HepG2 (cell line): Measurements from ENCODE around the gene ZNF75A. TPM values are rescaled to one million over a fixed set of nuclear protein-coding genes. Genes with fewer than 3 reads are reported as not detected.

Source experiments
- ARNTL ChIP-seq: sonication (generic); formaldehyde crosslinking; IDR thresholded peaks from 2 replicates; pipeline ENCODE4 v1.4.0; 2020; ENCODE audit warnings: mild to moderate bottlenecking, missing genetic modification reagents
- ATF3 ChIP-seq: sonication (generic); formaldehyde crosslinking; IDR thresholded peaks from 2 replicates; pipeline ENCODE4 v1.4.0; 2020; ENCODE audit warnings: missing genetic modification reagents
- CENPT ChIP-seq: sonication (generic); formaldehyde crosslinking; IDR thresholded peaks from 2 replicates; pipeline ENCODE4 v1.8.0; 2022; ENCODE audit warnings: low read depth, mild to moderate bottlenecking, moderate library complexity, missing genetic modification reagents
- ELF3 ChIP-seq: IDR thresholded peaks from 2 replicates; pipeline ENCODE4 v1.6.1; 2016; ENCODE audit warnings: missing genetic modification reagents, missing compliant biosample characterization
- NCOA2 ChIP-seq: sonication (generic); formaldehyde crosslinking; IDR thresholded peaks from 2 replicates; pipeline ENCODE4 v1.8.0; 2022; ENCODE audit warnings: inconsistent platforms
- POLR2A ChIP-seq, 2 experiments: IDR thresholded peaks; 2 replicates each; pipeline ENCODE4 v1.6.1; 2011; ENCODE audit warnings: low read depth in 2 of 2, low read length in 2 of 2, mild to moderate bottlenecking in 1 of 2, moderate library complexity in 1 of 2; ENCODE audit not compliant: insufficient read depth in 1 of 2
- POLR2AphosphoS5 ChIP-seq: IDR thresholded peaks from 2 replicates; pipeline ENCODE4 v1.6.1; 2012; ENCODE audit warnings: low read depth, low read length
- SP1 ChIP-seq, 2 experiments: fragments of 450-650 bp in 1 of 2; sonication (generic) in 1 of 2; formaldehyde crosslinking in 1 of 2; IDR thresholded peaks; 2 replicates each; pipeline versions ENCODE4 v1.4.0 to v1.6.1; 2016 to 2020; ENCODE audit warnings: missing genetic modification reagents in 1 of 2
- SP5 ChIP-seq: IDR thresholded peaks from 2 replicates; pipeline ENCODE4 v1.6.1; 2016; ENCODE audit warnings: low read depth, borderline replicate concordance
- TCF12 ChIP-seq, 2 experiments: fragments of 450-650 bp in 1 of 2; sonication (generic) in 1 of 2; formaldehyde crosslinking in 1 of 2; IDR thresholded peaks; 2 replicates each; pipeline versions ENCODE4 v1.6.1 to v1.8.0; 2017 to 2022; ENCODE audit warnings: antibody characterized with exemption in 1 of 2, mild to moderate bottlenecking in 1 of 2, missing genetic modification reagents in 1 of 2, moderate library complexity in 1 of 2
- TOE1 ChIP-seq: sonication (generic); formaldehyde crosslinking; IDR thresholded peaks from 2 replicates; pipeline ENCODE4 v1.4.0; 2020; ENCODE audit warnings: mild to moderate bottlenecking, missing genetic modification reagents
- YY1 ChIP-seq: IDR thresholded peaks from 2 replicates; pipeline ENCODE4 v1.6.1; 2011; ENCODE audit warnings: low read length, low read depth, moderate library complexity, mild to moderate bottlenecking; ENCODE audit not compliant: insufficient read depth, insufficient replicate concordance
- ZBTB2 ChIP-seq: sonication (generic); formaldehyde crosslinking; IDR thresholded peaks from 2 replicates; pipeline ENCODE4 v1.8.0; 2022; ENCODE audit warnings: low read depth, missing genetic modification reagents
- ZC3H4 ChIP-seq: sonication (generic); formaldehyde crosslinking; IDR thresholded peaks from 2 replicates; pipeline ENCODE4 v1.4.0; 2020; ENCODE audit warnings: missing genetic modification reagents, borderline replicate concordance
- ZNF44 ChIP-seq: sonication (generic); formaldehyde crosslinking; IDR thresholded peaks from 2 replicates; pipeline ENCODE4 v1.5.1; 2020; ENCODE audit warnings: mild to moderate bottlenecking, missing genetic modification reagents
- ZNF780A ChIP-seq: sonication (generic); formaldehyde crosslinking; IDR thresholded peaks from 2 replicates; pipeline ENCODE4 v1.8.0; 2022; ENCODE audit warnings: mild to moderate bottlenecking, missing genetic modification reagents, moderate library complexity
- ZNF878 ChIP-seq: sonication (generic); formaldehyde crosslinking; IDR thresholded peaks from 2 replicates; pipeline ENCODE4 v1.8.1; 2023; ENCODE audit warnings: mild to moderate bottlenecking, missing genetic modification reagents, moderate library complexity
- polyA plus RNA-seq, 8 experiments: library from polyadenylated mRNA; depleted of rRNA in 3 of 8; stranded (reverse) in 7 of 8; unstranded in 1 of 8; fragments of >200 nt; fragmentation: Illumina TruSeq in 4 of 8; extraction: Trizol in 4 of 8; gene quantifications; 2 replicates each; pipeline versions ENCODE4 v1.2.1 to v1.2.3, GENCODE V29; 2011 to 2016; ENCODE audit warnings: low read depth in 4 of 8, missing spikeins in 1 of 8, mixed read lengths in 1 of 8; ENCODE audit not compliant: insufficient read depth in 1 of 8
- total RNA-seq, 5 experiments: library from RNA; depleted of rRNA; stranded (reverse); fragments of >200 nt; fragmentation: Illumina TruSeq; extraction: Trizol; gene quantifications; 2 replicates each; pipeline ENCODE4 v1.2.3, GENCODE V29; 2016; ENCODE audit warnings: low read depth in 1 of 5
- TF ChIP-seq, protein P1 (sequence below): sonication (generic); formaldehyde crosslinking; IDR thresholded peaks from 2 replicates; pipeline ENCODE4 v1.5.0; 2020; ENCODE audit warnings: missing genetic modification reagents, mild to moderate bottlenecking, borderline replicate concordance
- TF ChIP-seq, protein P2 (sequence below): sonication (generic); formaldehyde crosslinking; IDR thresholded peaks from 2 replicates; pipeline ENCODE4 v1.4.0; 2020; ENCODE audit warnings: missing genetic modification reagents
- TF ChIP-seq, protein P3 (sequence below): sonication (generic); formaldehyde crosslinking; IDR thresholded peaks from 2 replicates; pipeline ENCODE4 v1.9.0; 2021; ENCODE audit warnings: missing genetic modification reagents, mild to moderate bottlenecking, borderline replicate concordance

The ZNF75A gene
- total and polyA plus RNA-seq, 2 of the 13 experiments (the other 11 are each of a cell fraction or from before 2014, with no cell fraction given), result 1.4 to 2.1 TPM

DNA sequence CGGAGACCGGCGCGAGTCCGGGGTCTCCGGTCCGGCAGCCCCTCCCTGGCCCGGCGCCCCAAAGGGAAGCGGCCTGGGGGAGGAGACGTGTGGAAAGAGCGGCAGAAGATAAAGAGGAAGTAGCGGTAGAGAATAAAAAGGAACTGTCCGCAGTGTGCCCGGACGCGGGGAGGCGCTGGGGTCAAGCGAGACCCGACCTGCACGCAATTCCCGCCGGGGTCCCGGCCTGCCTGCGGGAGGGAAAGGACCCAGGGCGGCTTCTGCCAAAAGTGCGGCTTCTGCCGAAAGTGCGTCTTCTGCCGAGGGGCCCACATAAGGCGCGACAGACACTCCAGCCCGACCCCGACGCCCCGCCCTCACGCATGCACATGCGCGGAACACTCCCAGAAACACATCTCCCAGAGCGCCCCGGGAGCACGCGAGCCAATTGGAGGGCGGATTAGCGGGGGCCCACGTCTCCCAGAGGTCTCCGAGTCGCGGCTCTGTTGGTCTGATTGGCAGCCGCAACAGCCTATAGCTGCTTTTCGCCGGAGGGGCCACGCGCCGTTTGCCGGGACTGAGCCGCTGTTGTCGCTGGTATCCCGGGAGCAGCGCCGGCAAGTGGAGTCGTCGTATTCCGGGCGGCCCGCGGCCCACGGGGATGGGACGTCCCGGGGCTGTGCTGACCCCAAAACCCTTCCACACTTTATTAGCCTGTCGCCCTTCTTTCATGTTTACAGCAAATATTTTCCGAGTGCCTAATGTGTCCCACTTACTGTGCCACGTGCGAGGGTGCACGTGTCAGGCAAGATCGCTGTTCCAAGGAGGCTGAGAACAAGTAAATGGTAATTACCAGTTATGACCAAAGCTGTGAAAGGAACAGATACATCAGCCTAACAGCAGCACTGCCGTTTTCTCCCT, 40.9 kb upstream of the ZNF75A start (continued):
- TF ChIP-seq, protein P1, sequence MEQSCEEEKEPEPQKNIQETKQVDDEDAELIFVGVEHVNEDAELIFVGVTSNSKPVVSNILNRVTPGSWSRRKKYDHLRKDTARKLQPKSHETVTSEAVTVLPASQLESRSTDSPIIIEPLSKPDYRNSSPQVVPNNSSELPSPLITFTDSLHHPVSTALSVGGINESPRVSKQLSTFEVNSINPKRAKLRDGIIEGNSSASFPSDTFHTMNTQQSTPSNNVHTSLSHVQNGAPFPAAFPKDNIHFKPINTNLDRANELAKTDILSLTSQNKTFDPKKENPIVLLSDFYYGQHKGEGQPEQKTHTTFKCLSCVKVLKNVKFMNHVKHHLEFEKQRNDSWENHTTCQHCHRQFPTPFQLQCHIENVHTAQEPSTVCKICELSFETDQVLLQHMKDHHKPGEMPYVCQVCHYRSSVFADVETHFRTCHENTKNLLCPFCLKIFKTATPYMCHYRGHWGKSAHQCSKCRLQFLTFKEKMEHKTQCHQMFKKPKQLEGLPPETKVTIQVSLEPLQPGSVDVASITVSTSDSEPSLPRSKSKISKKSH (CRISPR knock-in tag), result peak; percentile 76; the same call in 1 of the 2 replicates
- no peak; the same call in 1 of the 2 replicates for TF ChIP-seq ZBTB2 (CRISPR knock-in tag)
- TF ChIP-seq ARNTL (CRISPR knock-in tag), result peak; percentile 69; the same call in 1 of the 2 replicates
- TF ChIP-seq ATF3 (CRISPR knock-in tag), result no peak
- TF ChIP-seq ZNF878 (CRISPR knock-in tag), result peak; percentile 89
- no peak for TF ChIP-seq CENPT (CRISPR knock-in tag)
- TF ChIP-seq TOE1, result no peak
- peak; percentile 30; the same call in 1 of the 2 replicates for TF ChIP-seq NCOA2 (CRISPR knock-in tag)
- TF ChIP-seq ELF3 (CRISPR knock-in tag), result peak; percentile 89
- TF ChIP-seq, protein P2, sequence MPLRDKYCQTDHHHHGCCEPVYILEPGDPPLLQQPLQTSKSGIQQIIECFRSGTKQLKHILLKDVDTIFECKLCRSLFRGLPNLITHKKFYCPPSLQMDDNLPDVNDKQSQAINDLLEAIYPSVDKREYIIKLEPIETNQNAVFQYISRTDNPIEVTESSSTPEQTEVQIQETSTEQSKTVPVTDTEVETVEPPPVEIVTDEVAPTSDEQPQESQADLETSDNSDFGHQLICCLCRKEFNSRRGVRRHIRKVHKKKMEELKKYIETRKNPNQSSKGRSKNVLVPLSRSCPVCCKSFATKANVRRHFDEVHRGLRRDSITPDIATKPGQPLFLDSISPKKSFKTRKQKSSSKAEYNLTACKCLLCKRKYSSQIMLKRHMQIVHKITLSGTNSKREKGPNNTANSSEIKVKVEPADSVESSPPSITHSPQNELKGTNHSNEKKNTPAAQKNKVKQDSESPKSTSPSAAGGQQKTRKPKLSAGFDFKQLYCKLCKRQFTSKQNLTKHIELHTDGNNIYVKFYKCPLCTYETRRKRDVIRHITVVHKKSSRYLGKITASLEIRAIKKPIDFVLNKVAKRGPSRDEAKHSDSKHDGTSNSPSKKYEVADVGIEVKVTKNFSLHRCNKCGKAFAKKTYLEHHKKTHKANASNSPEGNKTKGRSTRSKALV (CRISPR knock-in tag), result 0 out of 2 replicates have a peak, but pooled peaks have one; percentile 3
- peak; percentile 73; the same call in 1 of the 2 replicates for TF ChIP-seq ZC3H4
- TF ChIP-seq ZNF44 (CRISPR knock-in tag), result peak; percentile 40; the same call in 1 of the 2 replicates
- peak; percentile 24; the same call in 1 of the 2 replicates for TF ChIP-seq ZNF780A
- peak; percentile 34 for TF ChIP-seq YY1
- TF ChIP-seq, protein P3, sequence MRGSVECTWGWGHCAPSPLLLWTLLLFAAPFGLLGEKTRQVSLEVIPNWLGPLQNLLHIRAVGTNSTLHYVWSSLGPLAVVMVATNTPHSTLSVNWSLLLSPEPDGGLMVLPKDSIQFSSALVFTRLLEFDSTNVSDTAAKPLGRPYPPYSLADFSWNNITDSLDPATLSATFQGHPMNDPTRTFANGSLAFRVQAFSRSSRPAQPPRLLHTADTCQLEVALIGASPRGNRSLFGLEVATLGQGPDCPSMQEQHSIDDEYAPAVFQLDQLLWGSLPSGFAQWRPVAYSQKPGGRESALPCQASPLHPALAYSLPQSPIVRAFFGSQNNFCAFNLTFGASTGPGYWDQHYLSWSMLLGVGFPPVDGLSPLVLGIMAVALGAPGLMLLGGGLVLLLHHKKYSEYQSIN (CRISPR knock-in tag), result no peak
- TF ChIP-seq POLR2AphosphoS5, result peak; percentile 89
- no peak for TF ChIP-seq TCF12 (IDR thresholded peaks at IDR 0.05)
- peak; percentile 56; the same call in 1 of the 2 replicates for TF ChIP-seq TCF12 (CRISPR knock-in tag; IDR thresholded peaks at IDR 0.05)
- peak; percentile 5; the same call in 1 of the 2 replicates for TF ChIP-seq SP5
- TF ChIP-seq SP1 (IDR thresholded peaks at IDR 0.05), result no peak
- TF ChIP-seq SP1 (CRISPR knock-in tag; IDR thresholded peaks at IDR 0.05), result peak; percentile 55; the same call in 1 of the 2 replicates
- peak; percentile 82 to 94 for TF ChIP-seq POLR2A (IDR thresholded peaks at IDR 0.05; ENCODE audit: insufficient read depth in 1 of 2, low read depth in 2 of 2, low read length in 2 of 2)
